DND-41 (cell line): Measurements from ENCODE around the gene PEMT.
"Not testable (repeated sequence)": the region's sequence is repeated elsewhere in the genome, so short reads cannot be mapped to it uniquely, and the experiment has no call there.

Experiments used
- ATAC-seq: fragments of 200-7000 bp; cut with Tn5 transposase; 3 replicates; pipeline ENCODE4 v1.9.1; 2021; ENCODE audit warnings: low read depth; ENCODE audit not compliant: insufficient read depth
- DNase-seq: peaks from one replicate; pipeline ENCODE4 v3.0.0-alpha.2; 2020
- H2AFZ ChIP-seq: 2 replicates; pipeline ENCODE4 v1.6.0; 2012; ENCODE audit warnings: low read depth, low read length
- H3K27ac ChIP-seq: 2 replicates; pipeline ENCODE4 v1.5.1; 2012; ENCODE audit warnings: low read length, inconsistent platforms
- H3K27me3 ChIP-seq: fragments of 200-600 bp; sonication (generic); 2 replicates; pipeline ENCODE4 v1.6.0; 2012; ENCODE audit warnings: low read length, mild to moderate bottlenecking, inconsistent platforms; ENCODE audit not compliant: insufficient read depth, poor library complexity
- H3K36me3 ChIP-seq: 2 replicates; pipeline ENCODE4 v1.5.1; 2012; ENCODE audit warnings: low read length, inconsistent platforms; ENCODE audit not compliant: insufficient read depth
- H3K4me1 ChIP-seq: 2 replicates; pipeline ENCODE4 v1.5.1; 2012; ENCODE audit warnings: mild to moderate bottlenecking, low read length; ENCODE audit not compliant: insufficient read depth
- H3K4me2 ChIP-seq: 2 replicates; pipeline ENCODE4 v1.6.0; 2012; ENCODE audit warnings: mild to moderate bottlenecking, moderate library complexity, low read length, inconsistent platforms; ENCODE audit not compliant: insufficient read depth
- H3K4me3 ChIP-seq, 2 experiments: fragments of 200-600 bp in 1 of 2; shearing (Covaris generic) in 1 of 2; 2 replicates each; pipeline ENCODE4 v1.5.1; 2012 to 2016; ENCODE audit warnings: inconsistent platforms in 2 of 2, low read length in 2 of 2, mild to moderate bottlenecking in 2 of 2, low read depth in 1 of 2, moderate library complexity in 1 of 2
- H3K79me2 ChIP-seq: 2 replicates; pipeline ENCODE4 v1.6.0; 2012; ENCODE audit warnings: low read length, inconsistent platforms; ENCODE audit not compliant: insufficient read depth
- H3K9ac ChIP-seq: 2 replicates; pipeline ENCODE4 v1.6.0; 2012; ENCODE audit warnings: low read depth, mild to moderate bottlenecking, inconsistent platforms, low read length, moderate library complexity
- H3K9me3 ChIP-seq: 2 replicates; pipeline ENCODE4 v1.5.1; 2012; ENCODE audit warnings: low read length, moderate library complexity, mild to moderate bottlenecking, inconsistent platforms; ENCODE audit not compliant: insufficient read depth, severe bottlenecking
- H4K20me1 ChIP-seq: 2 replicates; pipeline ENCODE4 v1.6.0; 2012; ENCODE audit warnings: low read length; ENCODE audit not compliant: insufficient read depth
- CTCF ChIP-seq: IDR thresholded peaks from 2 replicates; pipeline ENCODE4 v1.5.1; 2012; ENCODE audit warnings: borderline replicate concordance, low read length, moderate library complexity, mild to moderate bottlenecking; ENCODE audit not compliant: poor library complexity, severe bottlenecking; ENCODE audit errors: extremely low read depth
- EZH2 ChIP-seq: IDR thresholded peaks from 3 replicates; pipeline ENCODE4 v1.6.1; 2012; ENCODE audit warnings: borderline replicate concordance, low read depth, mild to moderate bottlenecking, moderate library complexity, low read length, inconsistent platforms; ENCODE audit not compliant: severe bottlenecking

PEMT gene

GRCh38 chr17:17635126-17635525 is 43.6 kb upstream of the PEMT start:
- Histone ChIP-seq H3K27ac (no peak overlapping the region), H2AFZ (no peak overlapping the region), H3K4me1 (no peaks in the 10 kb centered on the region), H3K4me3 (no peak overlapping the region), H4K20me1 (no peaks in the 10 kb centered on the region), H3K36me3 (no peaks in the 10 kb centered on the region), H3K4me2 (no peak overlapping the region), H3K79me2 (no peaks in the 10 kb centered on the region), H3K9ac (no peak overlapping the region), H3K9me3 (no peaks in the 10 kb centered on the region), H3K27me3 (no peaks in the 10 kb centered on the region)
- no peak for DNase-seq
- no peak for ATAC-seq
- TF ChIP-seq CTCF, result no peak
- TF ChIP-seq EZH2, result no peak

GRCh38 chr17:17633310-17633709 is 41.8 kb upstream of the PEMT start:
- Histone ChIP-seq H4K20me1 (no peaks in the 10 kb centered on the region), H3K27ac (no peak overlapping the region), H3K9me3 (no peaks in the 10 kb centered on the region), H3K9ac (no peak overlapping the region), H3K27me3 (no peaks in the 10 kb centered on the region), H3K36me3 (no peaks in the 10 kb centered on the region), H3K4me1 (peaks cover 5% of the 10 kb centered on the region), H3K79me2 (no peaks in the 10 kb centered on the region), H3K4me3 (no peak overlapping the region), H2AFZ (no peak overlapping the region), H3K4me2 (no peak overlapping the region)
- no peak for DNase-seq
- TF ChIP-seq CTCF, result no peak
- no peak for TF ChIP-seq EZH2
- no peak for ATAC-seq

DNA sequence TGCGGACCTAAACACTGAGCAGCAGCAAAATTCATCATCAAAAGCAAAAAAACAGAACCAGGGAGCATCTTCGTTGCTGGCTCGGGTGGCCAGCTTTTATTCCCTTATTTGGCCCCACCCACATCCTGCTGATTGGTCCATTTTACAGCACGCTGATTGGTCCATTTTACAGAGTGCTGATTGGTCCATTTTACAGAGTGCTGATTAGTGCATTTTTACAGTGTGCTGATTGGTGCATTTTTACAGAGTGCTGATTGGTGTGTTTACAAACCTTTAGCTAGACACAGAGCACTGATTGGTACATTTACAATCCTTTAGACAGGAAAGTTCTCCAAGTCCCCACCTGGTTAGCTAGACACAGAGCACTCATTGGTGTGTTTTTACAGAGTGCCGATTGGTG is 41.2 kb upstream of the PEMT start:
- not testable (repeated sequence) for H3K79me2 ChIP-seq, H3K4me2 ChIP-seq, H3K27ac ChIP-seq, H3K27me3 ChIP-seq, H3K36me3 ChIP-seq, ATAC-seq, H3K4me1 ChIP-seq, H2AFZ ChIP-seq, H3K9ac ChIP-seq, H3K9me3 ChIP-seq, H3K4me3 ChIP-seq, H4K20me1 ChIP-seq
- peak; percentile 14 for DNase-seq

DNA sequence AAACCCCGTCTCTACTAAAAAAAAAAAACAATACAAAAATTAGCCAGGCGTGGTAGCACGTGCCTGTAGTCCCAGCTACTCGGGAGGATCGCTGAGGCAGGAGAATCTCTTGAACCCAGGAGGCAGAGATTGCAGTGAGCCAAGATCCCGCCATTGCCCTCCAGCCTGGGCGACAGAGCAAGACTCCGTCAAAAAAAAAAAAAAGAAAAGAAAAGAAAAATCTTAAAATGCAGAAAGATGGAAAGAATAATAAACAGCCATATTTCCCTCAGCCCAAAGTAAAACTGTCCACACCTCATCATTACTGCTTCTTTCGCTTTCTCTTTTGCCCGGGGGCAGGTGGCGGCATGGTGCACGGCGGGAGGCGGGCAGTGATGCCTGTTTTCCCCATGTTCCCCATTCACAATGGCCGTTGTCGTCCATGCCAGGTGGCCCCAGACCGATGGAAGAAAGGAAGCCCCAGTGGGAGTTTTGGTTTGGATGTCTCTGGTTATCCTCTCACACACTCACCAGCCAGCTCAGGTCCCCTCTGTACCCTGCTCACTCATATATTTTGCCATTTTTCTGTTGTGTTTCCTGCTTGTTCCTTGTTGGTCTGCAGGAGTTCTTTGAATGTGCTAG is 37.0 kb upstream of the PEMT start:
- peaks cover 5% of the 10 kb centered on the region for H3K4me1 ChIP-seq
- DNase-seq (no peak), ATAC-seq (0 out of 3 replicates have a peak, but pooled peaks have one; percentile 54)
- H3K9ac ChIP-seq, result no peak overlapping the region
- H2AFZ ChIP-seq, result peak overlapping the region; percentile 55; the same call in 1 of the 2 replicates
- no peaks in the 10 kb centered on the region for H3K79me2 ChIP-seq
- H3K4me2 ChIP-seq, result peak overlapping the region; percentile 39; the same call in 1 of the 2 replicates
- H3K36me3 ChIP-seq, result no peaks in the 10 kb centered on the region
- no peak overlapping the region for H3K4me3 ChIP-seq
- no peaks in the 10 kb centered on the region for H4K20me1 ChIP-seq
- no peaks in the 10 kb centered on the region for H3K9me3 ChIP-seq
- no peaks in the 10 kb centered on the region for H3K27me3 ChIP-seq
- no peak overlapping the region for H3K27ac ChIP-seq
- TF ChIP-seq CTCF, result no peak
- TF ChIP-seq EZH2, result no peak
